GM18861 (cell line): ENCODE measurements around the gene SUGCT.
"Not testable (repeated sequence)": the region's sequence is repeated elsewhere in the genome, so short reads cannot be mapped to it uniquely, and the experiment has no call there.

ENCODE experiments used
- ATAC-seq: cut with Tn5 transposase; IDR thresholded peaks from one replicate; pipeline ENCODE4 v1.9.1; 2021; ENCODE audit not compliant: unreplicated experiment

SUGCT gene

GRCh38 chr7:40602351-40602750, 467.5 kb downstream of the SUGCT start:
- ATAC-seq = not testable (repeated sequence)

- peak; percentile 70 for ATAC-seq
These were observed 470.0 kb downstream of the SUGCT start for GRCh38 chr7:40604601-40605438.

GRCh38 chr7:40608321-40609075, 473.7 kb downstream of the SUGCT start:
- ATAC-seq = no peak

GRCh38 chr7:40610461-40610860, 475.7 kb downstream of the SUGCT start:
- ATAC-seq = no peak

- ATAC-seq = no peak
These were observed 476.5 kb downstream of the SUGCT start for GRCh38 chr7:40611095-40611871.

GRCh38 chr7:40612298-40612697, 477.5 kb downstream of the SUGCT start:
- no peak for ATAC-seq

GRCh38 chr7:40619647-40620046, 484.8 kb downstream of the SUGCT start:
- no peak for ATAC-seq

- ATAC-seq = no peak
These were observed 486.8 kb downstream of the SUGCT start for GRCh38 chr7:40621592-40621998.

- ATAC-seq = no peak
These were observed 488.2 kb downstream of the SUGCT start for GRCh38 chr7:40622941-40623501.

- no peak for ATAC-seq
These were observed 489.1 kb downstream of the SUGCT start for GRCh38 chr7:40623863-40624262.

- not testable (repeated sequence) for ATAC-seq
These were observed 492.6 kb downstream of the SUGCT start for GRCh38 chr7:40627361-40627760.

GRCh38 chr7:40629891-40630290, 495.1 kb downstream of the SUGCT start:
- ATAC-seq = no peak

- ATAC-seq = no peak
These were observed 499.3 kb downstream of the SUGCT start for GRCh38 chr7:40634118-40634517.

- ATAC-seq = no peak
These were observed 503.9 kb downstream of the SUGCT start for GRCh38 chr7:40638545-40639320.

GRCh38 chr7:40640566-40640965, 505.8 kb downstream of the SUGCT start:
- ATAC-seq = no peak

GRCh38 chr7:40641701-40642100, 506.9 kb downstream of the SUGCT start:
- ATAC-seq = no peak

GRCh38 chr7:40643664-40644063, 508.9 kb downstream of the SUGCT start:
- no peak for ATAC-seq

GRCh38 chr7:40644454-40645188, 509.8 kb downstream of the SUGCT start:
- ATAC-seq = no peak

- no peak for ATAC-seq
These were observed 510.4 kb downstream of the SUGCT start for GRCh38 chr7:40645197-40645596.

GRCh38 chr7:40646717-40647116, 511.9 kb downstream of the SUGCT start:
- ATAC-seq = no peak
